ENCODE results near the gene RIOK1. TPM values are rescaled to one million over a fixed set of nuclear protein-coding genes. Genes with fewer than 3 reads are reported as not detected.

RIOK1 gene
- total and polyA plus RNA-seq, 9 of the 15 experiments (the other 6 are each of a cell fraction or from before 2014, with no cell fraction given), result 24.9 to 101 (median 52.2) TPM

DNA sequence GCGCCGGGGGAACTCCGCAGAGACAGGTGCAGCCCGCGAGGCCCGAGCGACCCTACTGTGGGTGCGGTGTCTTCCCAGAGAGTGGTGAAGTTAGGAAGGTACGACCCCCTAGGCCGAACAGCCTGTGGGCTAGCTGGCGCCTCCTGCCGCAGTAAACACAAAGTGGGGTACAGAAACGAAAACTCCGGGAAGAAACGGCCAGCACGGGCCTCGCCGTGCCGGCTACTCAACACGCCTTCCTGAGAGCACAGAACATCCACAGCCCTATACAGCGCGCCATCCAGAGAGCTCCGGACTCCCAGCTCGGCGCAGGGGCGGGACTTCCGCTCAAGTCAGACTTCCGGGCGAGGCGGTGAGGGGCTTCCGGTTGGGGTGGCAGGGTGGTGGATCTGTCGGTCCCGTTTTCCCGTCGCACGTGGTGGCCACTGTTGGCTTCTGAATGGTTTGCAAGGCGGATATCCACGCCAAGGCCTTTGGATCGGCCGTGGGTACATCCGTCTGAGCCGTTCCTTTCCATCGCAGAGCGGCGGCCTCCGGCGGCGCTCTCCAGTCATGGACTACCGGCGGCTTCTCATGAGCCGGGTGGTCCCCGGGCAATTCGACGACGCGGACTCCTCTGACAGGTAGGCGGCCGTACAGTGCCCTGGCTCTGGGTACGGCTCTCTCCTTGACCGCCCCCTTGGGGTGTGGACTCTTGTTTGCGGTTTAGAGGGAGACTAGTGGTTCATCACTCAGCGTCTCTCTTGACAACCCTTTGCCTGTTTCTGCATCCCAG, at the start of gene RIOK1, which contains the start of gene CAGE1 (continued):
- TF ChIP-seq ZNF407 (IDR thresholded peaks at IDR 0.05; ENCODE audit: low read depth) (no peak), DACH1 (IDR thresholded peaks at IDR 0.05; ENCODE audit: partially characterized antibody) (peak; percentile 78), MTA1 (IDR thresholded peaks at IDR 0.05; ENCODE audit: borderline replicate concordance) (no peak; the same call in 1 of the 2 replicates), ZNF57 (CRISPR knock-in tag; IDR thresholded peaks at IDR 0.05) (no peak), SETDB1 (IDR thresholded peaks at IDR 0.05; ENCODE audit: low read length) (no peak), ZNF253 (CRISPR knock-in tag; conservative IDR thresholded peaks at IDR 0.05) (no peak), GTF2E2 (tag; IDR thresholded peaks at IDR 0.05) (peak; percentile 37; the same call in 1 of the 2 replicates), ZZZ3 (IDR thresholded peaks at IDR 0.05) (no peak), SMC3 (conservative IDR thresholded peaks at IDR 0.05; ENCODE audit: insufficient read depth, low read depth, low read length) (0 out of 2 replicates have a peak, but pooled peaks have one; percentile 29), EHMT2 (IDR thresholded peaks at IDR 0.05) (no peak), COPS2 (conservative IDR thresholded peaks at IDR 0.05) (no peak), SMARCC2 (IDR thresholded peaks at IDR 0.05; ENCODE audit: low read depth) (no peak), SMARCA5 (IDR thresholded peaks at IDR 0.05) (no peak), THRA (IDR thresholded peaks at IDR 0.05) (no peak), RBM34 (IDR thresholded peaks at IDR 0.05; ENCODE audit: borderline replicate concordance, insufficient read depth, low read length) (no peak), PHB2 (IDR thresholded peaks at IDR 0.05; ENCODE audit: low read depth) (no peak), HNRNPUL1 (IDR thresholded peaks at IDR 0.05; ENCODE audit: low read length) (no peak), TEAD2 (tag; IDR thresholded peaks at IDR 0.05) (no peak), MBD2 (IDR thresholded peaks at IDR 0.05; ENCODE audit: borderline replicate concordance, low read depth) (peak; percentile 76; the same call in 1 of the 2 replicates), PPARD (CRISPR knock-in tag; IDR thresholded peaks at IDR 0.05) (no peak), KLF10 (CRISPR knock-in tag; IDR thresholded peaks at IDR 0.05) (no peak), XRCC4 (IDR thresholded peaks at IDR 0.05; ENCODE audit: extremely low read depth, insufficient read depth, insufficient read length) (no peak)

Measured in K562 (cell line).